NCI-H2196 (cell line): ENCODE data around the gene RNF157.
"Not testable (repeated sequence)": the region's sequence is repeated elsewhere in the genome, so short reads cannot be mapped to it uniquely, and the experiment has no call there.

Source experiments
- DNase-seq: peaks from one replicate; lab custom pipeline; 2025; ENCODE audit not compliant: unreplicated experiment; lab: John Stamatoyannopoulos, UW

The RNF157 gene

DNA sequence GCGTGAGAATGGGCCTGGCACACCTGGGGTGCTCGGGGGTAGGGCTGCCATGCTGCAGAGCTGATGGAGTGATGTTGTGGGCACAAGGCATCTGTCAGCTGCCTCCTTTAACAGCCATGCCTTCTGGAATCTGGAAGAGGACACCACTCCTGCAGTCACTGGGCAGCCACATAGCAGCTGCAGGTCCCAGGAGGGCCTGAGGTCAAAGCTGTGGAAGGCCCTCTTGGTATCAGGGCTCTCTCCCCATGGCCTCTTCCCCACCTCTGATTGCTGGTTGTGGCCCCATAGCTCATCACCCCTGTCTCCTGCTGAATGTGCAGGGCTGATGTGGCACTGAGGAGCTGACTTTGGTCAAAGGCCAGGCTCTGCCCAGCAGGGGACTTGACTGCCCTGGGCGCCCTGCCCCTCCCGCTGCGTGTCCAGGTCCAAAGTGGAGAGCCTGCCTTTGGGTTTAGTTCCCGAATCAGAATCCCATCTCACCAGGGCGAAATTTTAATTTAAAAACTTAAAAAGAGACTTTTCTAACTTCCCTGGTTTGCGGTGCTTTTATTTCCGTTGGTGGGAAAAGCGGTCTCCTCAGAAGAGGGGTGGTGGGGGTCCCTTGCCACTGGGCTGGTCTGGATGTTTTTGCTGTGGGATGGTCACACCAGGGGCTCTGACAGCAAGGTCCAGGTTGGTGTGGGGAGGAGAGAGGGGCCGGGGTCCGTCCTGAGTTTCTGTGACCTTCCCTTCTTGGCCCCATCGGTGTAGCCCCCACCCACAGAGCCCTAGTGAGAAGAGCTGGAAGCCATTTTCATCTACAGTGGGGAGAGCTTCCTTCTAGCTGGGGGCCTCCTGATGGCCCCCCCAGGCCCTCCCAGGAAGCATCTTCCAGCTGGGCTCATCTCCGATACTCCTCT, 30.7 kb upstream of the RNF157 start:
- no peak for DNase-seq

DNA sequence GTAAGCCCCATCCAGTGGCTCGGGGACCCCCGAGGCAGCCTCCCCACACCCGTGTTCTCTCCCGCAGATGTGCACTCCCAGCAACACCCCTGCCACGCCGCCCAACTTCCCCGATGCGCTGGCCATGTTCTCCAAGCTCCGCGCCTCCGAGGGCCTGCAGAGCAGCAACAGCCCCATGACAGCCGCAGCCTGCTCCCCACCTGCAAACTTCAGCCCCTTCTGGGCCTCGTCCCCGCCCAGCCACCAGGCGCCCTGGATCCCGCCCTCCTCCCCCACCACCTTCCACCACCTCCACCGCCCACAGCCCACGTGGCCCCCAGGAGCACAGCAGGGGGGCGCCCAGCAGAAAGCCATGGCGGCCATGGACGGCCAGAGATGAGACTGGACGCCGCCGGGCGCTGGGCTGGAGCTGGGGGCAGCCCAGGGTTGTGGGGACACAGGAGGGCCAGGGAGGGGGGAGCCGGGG, 29.9 kb upstream of the RNF157 start:
- no peak for DNase-seq

DNA sequence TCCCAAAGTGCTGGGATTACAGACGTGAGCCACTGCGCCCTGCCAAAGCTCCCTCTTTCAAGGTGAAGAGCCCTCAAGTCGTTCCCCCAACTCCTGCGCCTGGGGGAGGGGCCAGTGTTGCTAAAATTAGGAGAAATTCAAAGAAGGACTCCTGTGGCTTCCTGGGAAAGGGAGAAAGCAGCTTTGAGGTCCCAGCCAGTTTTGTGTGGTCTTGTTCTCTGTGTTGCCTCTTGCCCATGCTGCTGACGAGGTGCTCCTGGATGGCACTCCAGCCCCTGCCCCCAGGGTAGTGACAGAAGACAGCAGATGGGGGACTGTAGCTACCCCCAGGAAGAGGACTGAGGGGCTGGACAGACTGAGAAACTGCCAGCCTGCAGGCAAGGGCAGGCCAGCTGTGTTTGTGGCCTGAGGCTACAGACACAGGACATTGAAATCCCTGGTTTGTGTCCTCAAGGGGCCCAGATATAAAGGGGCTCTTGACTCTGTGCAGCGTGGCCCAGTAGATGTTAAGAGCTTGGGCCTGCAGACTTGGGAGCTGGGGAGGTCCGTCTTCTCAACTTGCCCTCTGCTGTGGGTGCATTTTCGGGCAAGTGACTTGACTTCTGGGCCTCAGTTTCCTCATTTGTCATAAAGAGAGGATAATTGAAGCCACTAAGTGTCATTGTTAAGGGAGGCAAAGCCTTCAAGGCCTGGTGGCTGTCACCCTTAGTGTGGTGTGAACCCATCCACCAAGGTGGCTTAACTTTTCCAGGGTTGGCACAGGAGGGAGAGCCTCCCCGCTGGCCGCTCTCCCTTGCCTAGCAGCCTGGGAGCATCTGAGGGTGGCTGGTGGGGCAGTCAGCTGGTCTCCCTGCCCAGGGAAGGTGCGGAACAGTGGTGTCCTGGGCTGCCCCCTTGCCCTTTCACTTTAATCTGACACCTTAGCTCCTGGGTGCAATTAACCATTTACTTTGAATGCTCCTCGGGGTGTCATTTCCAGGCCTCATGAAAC, 29.0 kb upstream of the RNF157 start:
- DNase-seq: no peak

DNA sequence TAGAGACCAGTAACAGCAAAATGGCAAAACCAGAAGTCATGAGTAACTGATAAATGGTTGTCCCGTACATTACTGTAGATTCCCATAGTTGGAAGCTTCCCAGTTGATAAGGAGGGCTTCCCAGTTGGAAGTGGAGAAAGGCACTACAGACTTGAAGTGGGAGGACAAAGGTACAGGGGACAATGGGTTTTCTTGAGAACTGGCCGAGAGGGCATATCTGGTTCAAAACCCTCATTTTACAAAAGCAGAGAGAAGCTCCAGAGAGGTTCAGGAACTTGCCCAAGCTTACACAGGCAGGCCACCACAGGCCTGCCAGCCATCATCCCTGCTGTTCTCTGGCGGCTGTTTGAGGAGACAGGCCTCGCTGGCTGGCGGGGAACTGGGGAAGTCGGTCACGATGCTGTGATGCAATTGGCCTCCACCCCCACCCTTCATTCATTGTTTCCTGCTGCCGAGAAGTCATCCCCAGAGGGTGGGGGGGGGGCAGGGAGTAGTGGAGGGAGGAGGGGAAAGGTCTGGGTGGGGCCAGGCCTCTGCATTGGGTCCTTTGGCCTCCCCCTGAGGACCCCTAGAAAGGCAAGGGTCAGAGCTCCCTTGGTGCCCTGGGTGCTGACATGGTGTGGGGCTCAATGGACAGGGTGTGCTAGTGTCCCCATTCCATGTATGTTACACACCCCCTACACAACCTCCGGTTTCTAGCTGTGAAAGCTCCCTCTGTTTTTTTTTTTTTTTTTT, 27.9 kb upstream of the RNF157 start:
- DNase-seq: no peak

DNA sequence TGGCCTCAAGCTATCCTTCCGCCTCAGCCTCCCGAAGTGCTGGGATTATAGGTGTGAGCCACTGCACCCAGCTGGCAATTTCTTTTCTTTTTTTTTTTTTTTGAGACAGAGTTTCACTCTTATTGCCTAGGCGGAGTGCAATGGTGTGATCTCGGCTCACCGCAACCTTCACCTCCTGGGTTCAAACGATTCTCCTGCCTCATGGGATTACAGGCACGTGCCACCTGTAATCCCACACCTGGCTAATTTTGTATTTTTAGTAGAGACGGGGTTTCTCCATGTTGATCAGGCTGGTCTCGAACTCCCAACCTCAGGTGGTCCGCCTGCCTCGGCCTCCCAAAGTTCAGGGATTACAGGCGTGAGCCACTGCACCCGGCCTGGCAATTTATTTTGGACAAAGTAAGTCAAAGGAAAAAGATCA, 27.3 kb upstream of the RNF157 start:
- DNase-seq: not testable (repeated sequence)

DNA sequence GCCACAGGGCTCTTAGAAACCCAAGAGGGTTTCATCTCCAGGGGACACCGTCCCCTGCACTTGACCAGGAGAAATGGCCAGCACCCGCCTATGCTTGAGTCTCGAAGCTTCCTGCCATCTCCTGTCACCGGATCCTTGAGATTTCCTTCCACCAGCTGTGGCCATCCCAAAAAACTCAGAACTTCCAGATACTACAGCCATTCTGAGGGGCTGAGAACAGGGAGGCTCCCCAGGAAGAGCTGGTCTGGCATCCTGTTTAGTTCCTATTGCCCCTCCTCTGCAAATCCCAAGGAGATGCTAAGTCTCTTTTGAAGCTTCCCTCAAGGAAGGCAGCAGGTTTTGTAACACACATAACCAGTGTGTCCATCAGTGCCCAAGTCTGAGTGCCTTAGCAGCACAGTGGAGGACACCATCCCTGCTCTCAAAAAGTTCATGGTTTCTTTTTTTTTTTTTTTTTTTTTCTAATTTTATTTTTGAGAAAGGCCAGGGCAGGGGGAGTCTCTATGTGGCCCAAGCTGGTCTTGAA, 26.8 kb upstream of the RNF157 start:
- no peak for DNase-seq

DNA sequence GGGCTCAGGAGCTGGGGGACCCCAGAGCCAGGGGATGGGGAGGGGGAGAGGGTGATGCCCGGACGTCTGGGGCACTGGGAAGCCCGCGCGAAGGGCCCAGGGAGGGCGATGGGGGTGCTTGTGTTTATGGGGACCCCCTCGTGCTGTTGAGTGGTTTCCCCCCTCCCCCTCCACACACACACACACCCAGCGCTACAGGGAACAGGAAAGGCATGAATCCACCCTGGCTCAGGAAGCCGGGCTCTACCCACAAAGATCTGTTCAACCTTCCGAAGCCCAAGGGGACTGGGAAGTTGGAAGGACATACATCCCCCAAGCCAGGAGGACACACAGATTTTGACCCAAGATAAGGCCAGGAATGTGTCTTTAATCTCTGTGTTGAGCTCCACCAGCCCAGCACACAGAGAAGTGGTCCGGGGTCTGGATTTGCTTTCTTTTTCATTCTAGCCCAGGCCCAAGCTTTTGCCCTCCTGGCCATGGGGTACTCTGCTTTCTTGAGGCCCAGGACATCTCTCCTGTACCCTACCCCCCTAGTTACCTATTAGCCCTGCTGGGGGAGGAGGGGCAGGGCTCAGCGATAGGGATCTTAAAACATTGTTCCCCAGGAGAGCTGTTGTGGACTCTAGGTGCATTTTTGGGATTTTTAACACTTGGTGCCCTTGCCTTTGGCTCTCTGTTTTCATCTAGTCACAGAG, 26.1 kb upstream of the RNF157 start:
- no peak for DNase-seq

DNA sequence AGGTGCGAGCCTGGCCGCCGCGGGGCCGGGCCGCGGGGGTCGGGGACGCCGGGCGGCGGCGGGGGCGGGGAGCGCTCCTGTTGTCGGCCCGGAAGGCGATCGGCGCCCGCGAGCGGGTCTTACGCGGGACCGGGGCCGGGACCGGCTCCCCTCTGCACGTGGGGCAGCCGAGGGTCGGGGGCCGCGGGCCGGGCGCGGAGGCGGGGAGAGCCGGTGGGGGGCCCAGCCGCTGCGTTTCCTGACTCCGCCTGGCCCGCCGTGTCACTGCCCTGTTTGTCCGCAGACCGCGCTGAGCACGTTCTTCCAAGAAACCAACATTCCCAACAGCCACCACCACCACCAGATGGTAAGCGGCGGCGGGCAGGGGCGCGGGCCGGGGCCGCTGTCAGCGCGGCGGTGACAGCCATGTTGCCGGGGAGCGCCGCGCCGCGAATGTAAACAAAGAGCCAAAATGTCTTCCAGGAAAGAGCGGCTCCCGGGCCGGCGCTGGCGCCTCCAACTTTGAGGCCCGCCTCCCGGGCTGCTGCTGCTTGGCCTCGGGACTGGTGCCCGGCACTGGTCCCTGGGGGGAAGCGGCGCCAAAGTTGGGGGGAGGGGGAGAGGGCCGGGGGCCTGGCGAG, 25.4 kb upstream of the RNF157 start:
- DNase-seq: peak; percentile 64

DNA sequence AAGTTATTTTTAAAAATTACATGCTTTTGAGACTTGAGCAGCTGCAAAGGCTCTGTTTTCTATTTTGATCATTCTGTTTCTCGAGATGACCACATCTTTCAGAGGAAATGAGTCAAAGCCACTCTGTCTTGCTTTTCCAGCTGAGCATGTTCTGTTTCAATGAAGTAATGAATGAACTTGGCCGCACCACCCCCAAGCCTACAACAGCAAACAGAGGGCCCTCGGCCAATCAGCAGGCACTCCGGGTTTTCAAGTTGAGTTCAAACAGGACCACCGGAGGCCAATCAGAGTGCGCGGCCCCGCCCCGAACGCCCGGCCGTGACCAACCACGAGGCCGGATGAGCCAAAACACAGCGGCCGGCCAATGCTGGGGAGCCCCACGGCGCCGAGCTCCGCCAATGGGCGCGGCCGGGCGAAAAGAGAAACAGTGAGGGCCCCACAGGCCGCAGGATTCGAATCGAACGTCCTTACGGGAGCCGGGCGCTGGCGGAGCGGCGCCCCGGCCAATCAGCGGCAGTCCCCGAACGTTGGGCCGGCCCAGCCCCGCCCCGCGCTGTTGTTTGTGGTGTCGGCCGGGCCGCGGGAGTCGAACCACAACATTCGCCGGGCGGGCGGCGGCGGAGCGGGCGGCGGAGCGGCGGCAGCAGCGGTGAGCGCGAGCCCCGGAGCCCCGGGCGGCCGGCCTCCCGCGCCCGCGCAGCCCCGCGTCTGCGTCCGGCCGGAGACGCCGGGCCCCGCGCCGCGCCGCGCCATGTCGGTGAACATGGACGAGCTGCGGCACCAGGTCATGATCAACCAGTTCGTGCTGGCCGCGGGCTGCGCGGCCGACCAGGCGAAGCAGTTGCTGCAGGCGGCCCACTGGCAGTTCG, 24.7 kb upstream of the RNF157 start, which contains the start of gene UBALD2:
UBALD2 (plus strand) TSS at position 594 of the 869 bp plus-strand sequence; CDS start at position 752, 158 bp downstream.
- peak; percentile 100 for DNase-seq

DNA sequence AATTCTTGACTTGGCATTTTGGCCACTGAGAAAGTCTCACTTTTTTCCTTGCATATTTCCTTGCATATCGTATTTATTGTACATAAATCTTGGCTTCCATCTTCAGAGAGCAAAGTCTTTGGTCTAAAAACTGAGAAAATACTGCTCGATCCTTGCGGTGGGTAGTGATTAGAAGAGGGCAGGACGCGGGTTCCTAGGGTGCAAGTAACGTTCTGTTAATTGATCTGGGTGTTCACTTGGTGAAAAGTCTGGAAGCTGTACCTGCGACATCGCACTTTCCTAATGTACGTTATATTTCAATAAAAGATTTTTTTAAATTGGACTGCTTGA, 24.1 kb upstream of the RNF157 start:
- no peak for DNase-seq

DNA sequence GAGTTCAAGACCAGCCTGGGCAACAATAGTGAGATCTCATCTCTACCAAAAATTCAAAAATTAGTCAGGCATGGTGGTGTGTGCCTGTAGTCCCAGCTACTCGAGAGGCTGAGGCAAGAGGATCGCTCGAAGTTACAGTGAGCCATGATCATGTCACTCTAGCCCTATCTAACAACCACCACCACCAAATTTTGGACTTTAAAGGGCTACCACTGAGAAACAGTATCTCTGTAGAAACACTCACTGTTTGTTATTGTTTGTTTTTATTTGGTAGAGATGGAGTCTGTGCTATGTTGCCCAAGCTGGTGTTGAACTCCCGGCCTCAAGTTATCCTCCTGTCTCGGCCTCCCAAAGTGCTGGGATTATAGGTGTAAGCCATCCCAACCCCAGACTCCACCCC, 23.6 kb upstream of the RNF157 start:
- no peak for DNase-seq

DNA sequence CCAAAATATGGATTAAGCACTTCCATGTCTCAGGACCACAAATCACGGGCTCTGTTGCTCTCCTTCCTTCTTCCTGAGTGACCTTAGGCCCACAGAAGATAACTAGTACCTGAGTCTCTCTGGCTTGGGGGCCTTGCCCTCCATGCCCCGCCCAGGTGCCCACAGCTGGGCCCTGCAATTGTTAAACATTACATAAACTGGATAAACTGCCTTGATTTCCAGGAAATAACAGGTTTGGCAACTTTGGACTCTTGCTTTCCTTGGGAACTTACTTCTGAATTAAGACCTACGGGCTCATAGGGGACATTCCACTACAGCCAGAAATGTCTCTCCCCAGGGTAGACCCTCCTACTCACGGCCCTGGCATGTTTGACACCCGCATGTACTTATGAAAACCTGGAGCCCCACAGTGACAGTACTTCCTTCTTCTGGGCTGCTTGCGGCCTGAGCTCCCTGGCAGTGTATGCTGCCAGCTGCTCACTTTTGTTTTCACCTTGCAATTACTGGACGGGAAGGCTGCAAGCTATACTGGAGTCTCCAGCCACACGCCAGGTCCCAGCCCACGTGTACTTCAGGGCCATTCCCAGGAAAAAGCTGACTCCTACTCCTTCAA, 22.5 kb upstream of the RNF157 start:
- DNase-seq: peak; percentile 83

DNA sequence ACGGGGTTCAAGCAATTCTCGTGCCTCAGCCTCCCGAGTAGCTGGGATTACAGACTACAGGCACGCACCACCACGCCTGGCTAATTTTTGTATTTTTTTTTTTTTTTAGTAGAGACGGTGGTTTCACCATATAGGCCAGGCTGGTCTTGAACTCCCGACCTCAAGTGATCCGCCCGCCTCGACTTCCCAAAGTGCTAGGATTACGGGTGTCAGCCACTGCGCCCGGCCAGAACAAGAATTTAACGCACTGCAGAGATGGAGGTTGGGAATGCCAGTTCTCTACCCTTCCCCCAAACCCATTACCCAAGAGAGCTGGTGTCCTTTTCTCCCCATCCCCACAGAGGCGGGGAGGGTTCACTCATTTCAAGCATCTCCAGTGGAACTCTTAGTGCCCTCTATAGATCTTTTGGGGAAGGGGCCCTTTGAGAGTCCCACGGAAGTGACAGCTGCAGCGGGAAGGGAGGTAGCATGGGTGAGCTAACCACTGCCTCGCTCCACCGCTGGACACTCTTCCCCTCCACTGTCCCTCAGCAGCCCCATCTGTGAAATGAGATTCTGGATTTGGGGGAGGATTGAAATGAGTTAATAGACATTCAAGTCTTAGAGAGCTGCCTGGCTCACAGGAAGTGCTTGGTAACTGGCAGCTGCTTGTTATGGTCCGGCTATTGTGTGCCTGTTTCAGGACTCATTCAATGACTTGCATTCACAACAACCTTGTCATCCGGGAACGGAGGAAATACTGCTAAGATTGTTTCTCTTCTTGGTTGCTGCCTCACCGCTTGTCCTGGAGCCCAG, 21.3 kb upstream of the RNF157 start:
- DNase-seq: no peak

DNA sequence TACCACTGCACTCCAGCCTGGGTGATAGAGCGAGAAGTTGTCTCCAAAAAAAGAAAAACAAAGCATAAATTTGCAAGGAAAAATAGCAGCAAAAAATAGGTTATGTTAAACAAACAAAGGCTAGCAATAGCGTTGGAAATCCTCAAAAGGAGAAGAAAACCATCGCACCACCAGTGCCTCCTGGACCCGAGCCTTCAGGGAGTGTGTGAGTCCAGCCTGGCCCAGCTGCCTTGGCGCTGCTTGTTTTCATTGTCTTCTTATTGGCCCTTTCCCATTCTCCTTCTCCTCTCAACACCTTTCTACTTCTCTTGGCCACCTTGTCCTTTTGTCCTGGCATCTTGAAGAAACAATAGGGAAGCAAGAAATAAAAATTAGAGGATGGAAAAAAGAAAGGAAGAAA, 20.4 kb upstream of the RNF157 start:
- DNase-seq: no peak

DNA sequence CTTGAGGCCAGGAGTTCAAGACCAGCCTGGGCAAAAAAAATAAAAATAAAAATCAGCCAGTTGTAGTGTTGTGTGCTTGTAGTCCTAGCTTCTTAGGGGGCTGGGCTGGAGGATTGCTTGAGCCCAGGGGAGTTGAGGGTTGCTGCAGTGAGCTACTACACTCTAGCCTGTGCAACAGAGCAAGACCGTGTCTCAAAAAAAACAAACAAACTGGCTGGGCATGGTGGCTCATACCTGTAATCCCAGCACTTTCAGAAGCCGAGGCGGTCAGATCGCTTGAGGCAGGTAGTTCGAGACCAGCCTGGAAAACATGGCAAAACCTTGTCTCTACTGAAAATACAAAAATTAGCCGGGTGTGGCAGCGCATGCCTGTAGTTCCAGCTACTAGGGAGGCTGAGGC, 19.9 kb upstream of the RNF157 start:
- no peak for DNase-seq

DNA sequence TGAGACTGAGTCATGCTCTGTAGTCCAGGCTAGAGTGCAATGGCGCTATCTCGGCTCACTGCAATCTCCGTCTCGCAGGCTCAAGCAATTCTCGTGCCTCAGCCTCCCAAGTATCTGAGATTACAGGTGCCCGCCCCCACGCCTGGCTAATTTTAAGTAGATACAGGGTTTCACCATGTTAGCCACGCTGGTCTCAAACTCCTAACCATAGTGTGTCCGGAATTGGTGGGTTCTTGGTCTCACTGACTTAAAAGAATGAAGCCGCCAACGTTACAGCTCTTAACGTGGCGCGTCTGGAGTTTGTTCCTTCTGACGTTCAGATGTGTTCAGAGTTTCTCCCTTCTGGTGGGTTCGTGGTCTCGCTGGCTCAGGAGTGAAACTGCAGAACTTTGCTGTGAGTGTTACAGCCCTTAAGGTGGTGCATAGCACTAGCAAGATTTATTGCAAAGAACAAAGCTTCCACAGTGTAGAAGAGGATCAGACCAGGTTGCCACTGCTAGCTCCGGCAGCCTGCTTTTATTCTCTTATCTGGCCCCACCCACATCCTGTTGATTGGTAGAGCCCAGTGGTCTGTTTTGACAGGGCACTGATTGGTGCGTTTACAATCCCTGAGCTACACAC, 16.2 kb upstream of the RNF157 start:
- not testable (repeated sequence) for DNase-seq

DNA sequence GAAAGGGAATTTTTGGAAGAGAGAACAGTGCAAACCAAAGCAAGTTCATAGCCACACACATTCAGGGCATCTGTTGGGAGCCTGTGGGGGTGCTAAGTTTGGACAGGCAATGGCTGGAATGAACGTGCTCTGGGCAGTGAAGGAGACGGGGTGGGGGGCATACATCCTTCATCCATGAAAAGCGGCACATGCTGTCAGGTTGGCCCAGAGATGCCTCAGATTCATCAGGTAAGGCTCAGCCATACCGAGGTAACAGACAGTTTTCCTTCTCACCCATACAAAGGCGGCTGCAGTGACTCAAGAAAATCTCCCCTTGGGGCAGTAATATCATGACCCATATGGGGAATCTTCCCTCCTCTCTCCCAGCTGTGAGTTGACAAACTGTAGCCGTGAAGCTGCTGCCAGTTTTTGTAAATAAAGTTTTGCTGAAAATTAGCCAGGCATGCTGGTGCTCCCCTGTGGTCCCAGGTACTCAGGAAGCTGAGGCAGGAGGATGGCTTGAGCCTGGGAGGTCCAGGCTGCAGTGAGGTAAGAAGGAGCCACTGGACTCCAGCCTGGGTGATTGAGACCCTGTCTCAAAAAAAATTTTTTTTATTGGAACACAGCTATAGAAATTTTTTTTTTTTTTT, 15.6 kb upstream of the RNF157 start:
- no peak for DNase-seq
